ENCODE measurements around the gene RFX1. TPM values are rescaled to one million over a fixed set of nuclear protein-coding genes. Genes with fewer than 3 reads are reported as not detected.

The RFX1 gene
- total and polyA plus RNA-seq, 2 experiments from 2014 or later, result 8.9 to 11.8 TPM

GRCh38 chr19:14039181-14039580 lies 33.1 kb upstream of the RFX1 start:
- no peak overlapping the region for H3K4me3 ChIP-seq
- H3K36me3 ChIP-seq (ENCODE audit: insufficient read depth), result no peaks in the 10 kb centered on the region
- Mint-ChIP-seq H3K4me1 (peaks cover 3% of the 10 kb centered on the region; the same call in 2 of the 3 replicates), H3K27ac (no peak overlapping the region), H3K36me3 (ENCODE audit: low read depth) (no peaks in the 10 kb centered on the region; the same call in 2 of the 3 replicates), H3K27me3 (ENCODE audit: insufficient read depth, low read depth, poor library complexity) (peaks cover 3% of the 10 kb centered on the region), H3K9me3 (no peaks in the 10 kb centered on the region), H3K4me3 (no peak overlapping the region)
- H3K27ac ChIP-seq (ENCODE audit: low read depth), result no peak overlapping the region
- no peaks in the 10 kb centered on the region for H4K20me1 ChIP-seq (replicated peaks; ENCODE audit: insufficient read depth)
- no peak for DNase-seq (ENCODE audit: low spot score)
- H3K79me2 ChIP-seq (replicated peaks; ENCODE audit: insufficient read depth), result no peaks in the 10 kb centered on the region
- H3F3A ChIP-seq (replicated peaks; ENCODE audit: low read depth), result 0 out of 2 replicates have a peak, but pooled peaks cover under 1% of the 10 kb centered on the region
- H3K4me2 ChIP-seq, result no peak overlapping the region
- H2AFZ ChIP-seq, result no peak overlapping the region
- no peaks in the 10 kb centered on the region for H3K27me3 ChIP-seq (ENCODE audit: insufficient read depth)
- no peaks in the 10 kb centered on the region for H3K9me2 ChIP-seq (ENCODE audit: insufficient read depth)
- no peaks in the 10 kb centered on the region for H3K4me1 ChIP-seq (ENCODE audit: insufficient read depth)
- TF ChIP-seq ZNF114 (CRISPR knock-in tag; IDR thresholded peaks at IDR 0.05) (no peak), ETS1 (IDR thresholded peaks at IDR 0.05) (no peak)
- no peak for ATAC-seq

DNA sequence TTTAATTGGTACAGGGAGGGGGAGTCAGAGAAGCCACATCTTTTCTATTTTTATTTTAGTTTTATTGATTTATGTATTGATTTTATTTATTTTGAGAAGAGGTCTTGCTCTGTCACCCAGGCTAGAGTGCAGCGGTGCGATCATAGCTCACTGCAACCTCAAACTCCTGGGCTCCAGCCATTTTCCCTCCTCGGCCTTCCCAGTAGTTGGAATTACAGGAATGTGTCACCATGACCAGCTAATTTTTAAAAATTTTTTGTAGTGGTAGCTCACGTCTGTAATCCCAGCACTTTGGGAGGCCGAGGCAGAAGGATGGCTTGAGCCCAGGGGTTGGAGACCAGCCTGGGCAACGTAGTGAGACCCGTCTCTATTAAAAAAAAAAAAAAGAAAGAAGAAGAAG lies 29.6 kb upstream of the RFX1 start:
- no peaks in the 10 kb centered on the region for H4K20me1 ChIP-seq (replicated peaks; ENCODE audit: insufficient read depth)

More for the DNA sequence above, 29.6 kb upstream of the RFX1 start:
- H3K4me3 Mint-ChIP-seq, result no peak overlapping the region
- DNase-seq (ENCODE audit: low spot score), result no peak
- peaks cover 7% of the 10 kb centered on the region; the same call in 1 of the 2 replicates for H3K27me3 ChIP-seq (ENCODE audit: insufficient read depth)
- no peak overlapping the region for H2AFZ ChIP-seq
- TF ChIP-seq ZNF462 (CRISPR knock-in tag; IDR thresholded peaks at IDR 0.05), result no peak
- no peak for TF ChIP-seq JUNB (IDR thresholded peaks at IDR 0.05; ENCODE audit: unreplicated experiment)
- H3K27me3 Mint-ChIP-seq (ENCODE audit: insufficient read depth, low read depth, poor library complexity), result peaks cover 10% of the 10 kb centered on the region
- no peaks in the 10 kb centered on the region for H3K79me2 ChIP-seq (replicated peaks; ENCODE audit: insufficient read depth)
- no peaks in the 10 kb centered on the region for H3K9me2 ChIP-seq (ENCODE audit: insufficient read depth)
- peaks cover 4% of the 10 kb centered on the region for H3K4me1 Mint-ChIP-seq
- H3K4me3 ChIP-seq, result no peak overlapping the region
- no peak overlapping the region for H3K4me2 ChIP-seq
- no peak for ATAC-seq
- H3K36me3 Mint-ChIP-seq (ENCODE audit: low read depth), result no peaks in the 10 kb centered on the region; the same call in 2 of the 3 replicates
- H3F3A ChIP-seq (replicated peaks; ENCODE audit: low read depth), result peaks cover 4% of the 10 kb centered on the region; the same call in 1 of the 2 replicates
- no peak overlapping the region for H3K27ac ChIP-seq (ENCODE audit: low read depth)
- H3K27ac Mint-ChIP-seq, result no peak overlapping the region
- H3K36me3 ChIP-seq (ENCODE audit: insufficient read depth), result no peaks in the 10 kb centered on the region
- peaks cover 4% of the 10 kb centered on the region; the same call in 1 of the 2 replicates for H3K4me1 ChIP-seq (ENCODE audit: insufficient read depth)
- no peaks in the 10 kb centered on the region for H3K9me3 Mint-ChIP-seq
